CD4-positive, alpha-beta T cell treated with Interleukin-1 beta for 1 hour (primary cell): ENCODE results near the gene HOXC6.
"Not testable (repeated sequence)": the region's sequence is repeated elsewhere in the genome, so short reads cannot be mapped to it uniquely, and the experiment has no call there.

Experiments used
- DNase-seq, 2 donors: peaks; one replicate each; pipeline ENCODE4 v3.0.0-alpha.2; 2020 to 2022

HOXC6 gene

GRCh38 chr12:54060174-54060974 is 32.1 kb downstream of the HOXC6 start:
- DNase-seq: no peak

GRCh38 chr12:54060975-54061778 is 32.9 kb downstream of the HOXC6 start:
- DNase-seq: no peak

GRCh38 chr12:54065677-54066076 is 37.4 kb downstream of the HOXC6 start:
- no peak for DNase-seq

- no peak for DNase-seq
These were observed 38.2 kb downstream of the HOXC6 start for GRCh38 chr12:54066408-54066807.

GRCh38 chr12:54068418-54069070 is 40.3 kb downstream of the HOXC6 start:
- no peak for DNase-seq

GRCh38 chr12:54071942-54072341 is 43.7 kb downstream of the HOXC6 start:
- no peak for DNase-seq

GRCh38 chr12:54074308-54074707 is 46.1 kb downstream of the HOXC6 start:
- DNase-seq: no peak

GRCh38 chr12:54075409-54075808 is 47.2 kb downstream of the HOXC6 start:
- no peak for DNase-seq

GRCh38 chr12:54075974-54076373 is 47.7 kb downstream of the HOXC6 start:
- no peak for DNase-seq

- not testable (repeated sequence) for DNase-seq
These were observed 49.6 kb downstream of the HOXC6 start for GRCh38 chr12:54077843-54078242.

GRCh38 chr12:54079115-54079514 is 50.9 kb downstream of the HOXC6 start:
- not testable (repeated sequence) for DNase-seq
